Measurements from ENCODE around the gene LRRC56. TPM values are rescaled to one million over a fixed set of nuclear protein-coding genes. Genes with fewer than 3 reads are reported as not detected.

LRRC56 gene
- polyA plus RNA-seq, 1 experiment: 1.5 TPM

GRCh38 chr11:518463-519202 is 18.7 kb upstream of the LRRC56 start:
- peak; percentile 56 for TF ChIP-seq CTCF (IDR thresholded peaks at IDR 0.05; ENCODE audit: insufficient read depth, low read depth, low read length)
- peak; percentile 94 for DNase-seq (ENCODE audit: low read depth)
- CTCF ChIA-PET: interaction anchor here (0.5 to 1.8 kb wide), 30 partner anchors 10 to 268 kb away, joined by 3 to 19 read pairs (median 3); partner anchors contain the start of gene RNH1
- Histone ChIP-seq H3K4me3 (ENCODE audit: low read depth, low read length) (peak overlapping the region; percentile 35), H3K36me3 (ENCODE audit: control insufficient read depth, insufficient read depth, low read length) (peaks cover 1% of the 10 kb centered on the region; the same call in 1 of the 2 replicates), H3K27me3 (ENCODE audit: control insufficient read depth, insufficient read depth, low read length) (no peaks in the 10 kb centered on the region)
- POLR2A ChIA-PET: no interaction called here

DNA sequence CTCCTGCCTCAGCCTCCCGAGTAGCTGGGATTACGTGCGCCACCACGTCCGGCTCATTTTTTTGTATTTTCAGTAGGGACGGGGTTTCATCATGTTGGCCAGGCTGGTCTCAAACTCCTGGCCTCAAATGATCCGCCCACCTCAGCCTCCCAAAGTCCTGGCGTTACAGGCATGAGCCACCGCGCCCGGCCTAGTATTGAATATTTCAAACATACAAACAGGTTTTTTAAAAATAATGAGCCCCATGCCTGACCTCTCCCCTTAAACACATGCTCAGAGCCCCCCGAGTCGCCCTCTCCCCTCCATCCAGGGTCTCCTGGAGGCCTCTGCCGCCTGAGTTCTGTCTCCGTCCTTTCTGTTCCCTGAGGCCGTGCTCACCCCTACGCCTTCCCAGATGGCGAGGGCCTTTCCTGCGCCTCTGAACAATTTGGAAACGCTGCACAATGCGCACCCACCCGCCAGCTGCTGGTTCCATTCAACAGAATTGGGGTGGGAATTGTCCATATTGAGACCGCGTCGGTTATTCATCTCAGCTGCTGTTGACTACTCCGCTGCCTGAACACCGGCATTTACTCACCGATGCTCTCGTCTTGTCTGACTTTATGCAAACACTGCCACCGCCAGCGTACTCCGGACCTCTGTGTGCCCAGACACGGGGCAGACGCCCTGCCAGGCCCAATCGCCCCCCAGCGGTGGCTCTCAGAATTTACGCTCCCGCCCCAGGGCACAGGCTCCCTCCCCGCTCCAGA is 16.7 kb upstream of the LRRC56 start:
- Histone ChIP-seq H3K36me3 (ENCODE audit: control insufficient read depth, insufficient read depth, low read length) (no peaks in the 10 kb centered on the region), H3K4me3 (ENCODE audit: low read depth, low read length) (no peak overlapping the region), H3K27me3 (ENCODE audit: control insufficient read depth, insufficient read depth, low read length) (no peaks in the 10 kb centered on the region)
- POLR2A ChIA-PET: no interaction called here
- no peak for TF ChIP-seq CTCF (IDR thresholded peaks at IDR 0.05; ENCODE audit: insufficient read depth, low read depth, low read length)
- no peak for DNase-seq (ENCODE audit: low read depth)
- CTCF ChIA-PET: interaction anchor here (1.6 to 1.9 kb wide), 2 partner anchors 9 to 14 kb away, joined by 4 to 5 read pairs; no protein-coding TSS in a partner anchor

GRCh38 chr11:521177-521688 is 16.1 kb upstream of the LRRC56 start:
- DNase-seq (ENCODE audit: low read depth): no peak
- ChIA-PET POLR2A (no interaction called here), CTCF (interaction anchor here (0.7 to 1.9 kb wide), 3 partner anchors 8 to 292 kb away, joined by 3 to 5 read pairs (median 4); no protein-coding TSS in a partner anchor)
- no peak for TF ChIP-seq CTCF (IDR thresholded peaks at IDR 0.05; ENCODE audit: insufficient read depth, low read depth, low read length)
- H3K27me3 ChIP-seq (ENCODE audit: control insufficient read depth, insufficient read depth, low read length): no peaks in the 10 kb centered on the region
- no peak overlapping the region for H3K4me3 ChIP-seq (ENCODE audit: low read depth, low read length)
- H3K36me3 ChIP-seq (ENCODE audit: control insufficient read depth, insufficient read depth, low read length): no peaks in the 10 kb centered on the region

DNA sequence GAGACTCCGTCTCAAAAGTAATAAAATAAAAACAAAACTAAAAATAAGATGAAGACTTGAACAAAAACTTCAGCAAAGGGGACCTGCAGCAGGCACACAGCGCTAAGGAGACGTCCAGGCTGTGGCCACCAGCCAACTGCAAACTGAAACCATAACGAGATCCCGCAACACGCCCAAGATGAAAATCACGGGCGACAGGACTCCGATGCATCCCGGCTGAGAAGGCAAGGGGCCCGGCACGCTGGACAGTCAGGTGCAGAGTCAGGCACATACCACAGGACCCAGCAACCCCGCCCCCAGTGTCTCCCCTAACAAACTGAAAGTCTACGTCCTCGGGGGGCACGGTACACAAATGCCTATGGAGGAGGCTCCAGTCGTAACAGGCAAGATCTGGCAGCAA is 11.1 kb upstream of the LRRC56 start:
- H3K36me3 ChIP-seq (ENCODE audit: control insufficient read depth, insufficient read depth, low read length): no peaks in the 10 kb centered on the region; the same call in 1 of the 2 replicates
- no peaks in the 10 kb centered on the region for H3K27me3 ChIP-seq (ENCODE audit: control insufficient read depth, insufficient read depth, low read length)
- no peak overlapping the region for H3K4me3 ChIP-seq (ENCODE audit: low read depth, low read length)
- CTCF ChIA-PET: interaction anchor here (4.0 kb wide), 1 partner anchor 8 kb away, joined by 19 read pairs; no protein-coding TSS in a partner anchor
- TF ChIP-seq CTCF (IDR thresholded peaks at IDR 0.05; ENCODE audit: insufficient read depth, low read depth, low read length): no peak
- POLR2A ChIA-PET: no interaction called here
- no peak for DNase-seq (ENCODE audit: low read depth)

Measured in BJ (cell line).